Endodermal cell (in vitro differentiated cells): Measurements from ENCODE around the gene SPC25. TPM values are rescaled to one million over a fixed set of nuclear protein-coding genes. Genes with fewer than 3 reads are reported as not detected.

ENCODE experiments used
- DNase-seq: peaks from one replicate; pipeline ENCODE4 v3.0.0-alpha.2; 2017
- H3K27ac ChIP-seq: 2 replicates; pipeline ENCODE4 v1.5.1; 2013; ENCODE audit warnings: mild to moderate bottlenecking, low read depth, low read length, moderate library complexity
- H3K27me3 ChIP-seq: 2 replicates; pipeline ENCODE4 v1.6.1; 2013; ENCODE audit warnings: mild to moderate bottlenecking, low read length, moderate library complexity; ENCODE audit not compliant: insufficient read depth, control insufficient read depth, poor library complexity, severe bottlenecking
- H3K36me3 ChIP-seq: 2 replicates; pipeline ENCODE4 v1.7.0; 2013; ENCODE audit warnings: mild to moderate bottlenecking, low read length, moderate library complexity; ENCODE audit not compliant: control insufficient read depth, insufficient read depth
- H3K4me1 ChIP-seq: one replicate; pipeline ENCODE4 v1.7.0; 2013; ENCODE audit warnings: low read length; ENCODE audit not compliant: control insufficient read depth, insufficient read depth
- H3K4me3 ChIP-seq: 2 replicates; pipeline ENCODE4 v1.5.1; 2013; ENCODE audit warnings: mild to moderate bottlenecking, low read length, moderate library complexity
- H3K9ac ChIP-seq: 2 replicates; pipeline ENCODE4 v1.6.1; 2013; ENCODE audit warnings: mild to moderate bottlenecking, low read length, moderate library complexity; ENCODE audit not compliant: poor library complexity, severe bottlenecking; ENCODE audit errors: extremely low read depth
- H3K9me3 ChIP-seq: 2 replicates; pipeline ENCODE4 v1.6.1; 2013; ENCODE audit warnings: mild to moderate bottlenecking, low read length, moderate library complexity; ENCODE audit not compliant: control insufficient read depth
- H3K27ac Mint-ChIP-seq: 2 replicates; pipeline ENCODE4 v1.8.0; 2020; ENCODE audit warnings: mixed read lengths
- H3K27me3 Mint-ChIP-seq: 2 replicates; pipeline ENCODE4 v1.8.0; 2021; ENCODE audit warnings: mild to moderate bottlenecking, mixed read lengths; ENCODE audit not compliant: insufficient read depth
- H3K36me3 Mint-ChIP-seq: 2 replicates; pipeline ENCODE4 v1.8.0; 2020; ENCODE audit warnings: low read depth, mixed read lengths
- H3K4me1 Mint-ChIP-seq: 2 replicates; pipeline ENCODE4 v1.8.0; 2020; ENCODE audit warnings: mixed read lengths
- H3K4me3 Mint-ChIP-seq: 2 replicates; pipeline ENCODE4 v1.8.0; 2020; ENCODE audit warnings: mild to moderate bottlenecking, moderate library complexity, mixed read lengths
- H3K9me3 Mint-ChIP-seq: 2 replicates; pipeline ENCODE4 v1.8.0; 2020; ENCODE audit warnings: mild to moderate bottlenecking, mixed read lengths
- WGBS, 2 experiments: methylation state at CpG; one replicate each; pipeline versions ENCODE4 v1.1.5 to v1.1.7; 2013; ENCODE audit warnings: missing lambda C conversion rate in 2 of 2, mixed read lengths in 1 of 2; ENCODE audit not compliant: insufficient coverage in 1 of 2, insufficient read length in 1 of 2; 5-methylcytosine and 5-hydroxymethylcytosine counted together
- long read RNA-seq, 4 experiments: library from polyadenylated mRNA in 2 of 4; library from RNA in 1 of 4; library from capped mRNA in 1 of 4; stranded (forward) in 3 of 4; unstranded in 1 of 4; transcript quantifications; one replicate each; pipeline ENCODE4 v2.0.0, GENCODE V29; 2020 to 2021; ENCODE audit warnings: inconsistent platforms in 1 of 4
- polyA plus RNA-seq, 2 experiments: library from polyadenylated mRNA; stranded (reverse); fragments of 50-300 nt; gene quantifications; one replicate each; pipeline ENCODE4 v1.2.3, GENCODE V29; 2013
- total RNA-seq, 2 donors: library from RNA; stranded (reverse); fragmentation: NEBNext Ultra II Directional in 1 of 2; extraction: Animal tissue kit (Norgen Biotek cat#: 25700) in 1 of 2; gene quantifications; 2 replicates in 1 of 2; 3 replicates in 1 of 2; pipeline ENCODE4 v1.2.1, GENCODE V29; 2021
- TF ChIP-seq, protein P1 (sequence below): fragments of 200-600 bp; sonication (generic); conservative IDR thresholded peaks from 2 replicates; pipeline ENCODE4 v1.5.0; 2021; ENCODE audit warnings: antibody characterized with exemption, mild to moderate bottlenecking

Gene SPC25, protein sequence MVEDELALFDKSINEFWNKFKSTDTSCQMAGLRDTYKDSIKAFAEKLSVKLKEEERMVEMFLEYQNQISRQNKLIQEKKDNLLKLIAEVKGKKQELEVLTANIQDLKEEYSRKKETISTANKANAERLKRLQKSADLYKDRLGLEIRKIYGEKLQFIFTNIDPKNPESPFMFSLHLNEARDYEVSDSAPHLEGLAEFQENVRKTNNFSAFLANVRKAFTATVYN
- 10 to 100 TPM; 22.4 to 57.8 TPM for total RNA-seq
- polyA plus RNA-seq (2013, experiment 1 of 2): 47.2 TPM
- polyA plus RNA-seq (2013, experiment 2 of 2): 45.0 TPM
- long read RNA-seq, experiment 1, transcript SPC25-201 (7 exons, 1,354 nt): major isoform, 26 of 32 reads
- long read RNA-seq, experiment 1, partial matches to known transcripts: 4 of 32 reads
- long read RNA-seq, experiment 1, other reads (novel, unspliced or antisense): 2 of 32 reads
- long read RNA-seq, experiment 2, transcript SPC25-201 (7 exons, 1,354 nt): major isoform, 49 of 54 reads
- long read RNA-seq, experiment 2, partial matches to known transcripts: 1 of 54 reads
- long read RNA-seq, experiment 2, other reads (novel, unspliced or antisense): 4 of 54 reads
- long read RNA-seq, experiment 3, transcript SPC25-201 (7 exons, 1,354 nt): major isoform, 34 of 39 reads
- long read RNA-seq, experiment 3, partial matches to known transcripts: 0 of 39 reads
- long read RNA-seq, experiment 3, other reads (novel, unspliced or antisense): 5 of 39 reads
- long read RNA-seq, experiment 4, transcript SPC25-201 (7 exons, 1,354 nt): major isoform, 82 of 85 reads
- long read RNA-seq, experiment 4, partial matches to known transcripts: 2 of 85 reads
- long read RNA-seq, experiment 4, other reads (novel, unspliced or antisense): 1 of 85 reads

DNA sequence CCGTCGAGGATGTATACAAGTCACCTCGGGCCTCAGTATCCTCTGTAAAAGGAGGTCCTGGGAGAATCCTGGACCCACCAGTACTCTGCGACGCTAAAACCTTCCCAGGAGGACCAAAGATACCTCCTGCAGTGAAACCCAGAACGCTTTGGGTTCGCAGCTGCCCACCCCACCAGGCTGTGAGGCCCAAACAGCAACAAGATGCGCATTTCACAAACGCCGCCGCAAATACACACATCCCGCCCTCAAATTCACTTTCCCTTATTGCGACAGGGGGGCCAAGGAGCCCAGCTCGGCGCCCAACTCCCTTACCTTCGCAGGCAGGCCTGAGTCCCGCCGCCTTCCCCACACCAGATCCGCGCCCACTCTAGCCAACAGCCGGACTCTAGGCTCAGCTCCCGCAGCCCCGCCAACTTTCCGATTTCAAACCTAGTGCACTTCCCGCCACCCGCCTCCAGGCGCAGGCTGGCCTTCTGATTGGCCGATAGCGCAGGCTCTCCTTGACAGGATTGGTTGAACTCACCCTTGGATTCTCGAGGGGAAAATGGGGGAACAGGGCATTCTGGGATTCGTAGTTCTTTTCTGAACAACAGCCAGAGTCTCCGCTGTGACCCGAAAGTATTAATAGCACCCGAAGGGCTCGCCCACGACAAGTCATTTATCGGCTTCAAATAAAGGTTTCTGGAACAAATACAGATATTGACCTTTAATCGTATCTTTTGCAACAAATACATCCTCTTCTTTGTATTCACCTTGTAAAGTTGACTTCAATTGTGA lies at the start of gene SPC25:
Gene SPC25, minus strand, starts transcription at position 425 of the 777 bp plus-strand sequence. CDS start 911 bp downstream, outside the sequence.
- H3K4me1 ChIP-seq: peaks cover 2% of the 10 kb centered on the region
- peak within 1 kb of the TSS; percentile 91 for H3K4me3 ChIP-seq
- TF ChIP-seq, protein P1, sequence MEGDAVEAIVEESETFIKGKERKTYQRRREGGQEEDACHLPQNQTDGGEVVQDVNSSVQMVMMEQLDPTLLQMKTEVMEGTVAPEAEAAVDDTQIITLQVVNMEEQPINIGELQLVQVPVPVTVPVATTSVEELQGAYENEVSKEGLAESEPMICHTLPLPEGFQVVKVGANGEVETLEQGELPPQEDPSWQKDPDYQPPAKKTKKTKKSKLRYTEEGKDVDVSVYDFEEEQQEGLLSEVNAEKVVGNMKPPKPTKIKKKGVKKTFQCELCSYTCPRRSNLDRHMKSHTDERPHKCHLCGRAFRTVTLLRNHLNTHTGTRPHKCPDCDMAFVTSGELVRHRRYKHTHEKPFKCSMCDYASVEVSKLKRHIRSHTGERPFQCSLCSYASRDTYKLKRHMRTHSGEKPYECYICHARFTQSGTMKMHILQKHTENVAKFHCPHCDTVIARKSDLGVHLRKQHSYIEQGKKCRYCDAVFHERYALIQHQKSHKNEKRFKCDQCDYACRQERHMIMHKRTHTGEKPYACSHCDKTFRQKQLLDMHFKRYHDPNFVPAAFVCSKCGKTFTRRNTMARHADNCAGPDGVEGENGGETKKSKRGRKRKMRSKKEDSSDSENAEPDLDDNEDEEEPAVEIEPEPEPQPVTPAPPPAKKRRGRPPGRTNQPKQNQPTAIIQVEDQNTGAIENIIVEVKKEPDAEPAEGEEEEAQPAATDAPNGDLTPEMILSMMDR: peak; percentile 42
- H3K36me3 Mint-ChIP-seq: peaks cover 16% of the 10 kb centered on the region
- no peaks in the 10 kb centered on the region for H3K9me3 ChIP-seq
- WGBS, 2 experiments: 1% methylated on average over 22 to 38 of the region's 38 CpGs
- H3K4me1 Mint-ChIP-seq: peaks cover 2% of the 10 kb centered on the region
- peak; percentile 98 for DNase-seq
- peaks cover 8% of the 10 kb centered on the region for H3K36me3 ChIP-seq
- H3K27me3 ChIP-seq: peaks cover 20% of the 10 kb centered on the region
- H3K27me3 Mint-ChIP-seq: peaks cover 12% of the 10 kb centered on the region
- peak within 1 kb of the TSS; percentile 50 for H3K9ac ChIP-seq
- H3K27ac ChIP-seq: no peak within 1 kb of the TSS
- H3K4me3 Mint-ChIP-seq: peak within 1 kb of the TSS; percentile 87
- peak within 1 kb of the TSS; percentile 93 for H3K27ac Mint-ChIP-seq
- H3K9me3 Mint-ChIP-seq: no peaks in the 10 kb centered on the region

DNA sequence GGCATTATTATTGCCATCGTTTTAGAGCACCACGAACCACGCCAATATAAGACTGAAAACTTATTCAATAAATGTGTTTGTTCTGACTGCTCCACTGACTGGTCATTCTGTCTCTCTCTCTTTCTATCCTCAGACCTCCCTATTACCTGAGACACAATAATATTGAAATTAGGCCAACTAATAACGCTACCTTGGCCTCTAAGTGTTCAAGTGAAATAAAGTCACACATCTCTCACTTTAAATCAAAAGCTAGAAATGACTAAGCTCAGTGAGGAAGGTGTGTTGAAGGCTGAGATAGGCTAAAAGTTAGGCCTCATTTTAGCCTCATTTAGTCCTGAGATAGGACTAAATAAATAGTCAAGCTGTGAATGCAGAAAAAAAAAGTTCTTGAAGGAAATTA lies 49.7 kb upstream of the SPC25 start:
- Mint-ChIP-seq H3K36me3 (no peaks in the 10 kb centered on the region), H3K4me1 (peaks cover 18% of the 10 kb centered on the region), H3K4me3 (no peak overlapping the region)

More for the DNA sequence above, 49.7 kb upstream of the SPC25 start:
- Mint-ChIP-seq H3K27me3 (no peaks in the 10 kb centered on the region), H3K9me3 (no peaks in the 10 kb centered on the region), H3K27ac (no peak overlapping the region)
- 93 to 100% methylated on average over 3 to 4 of the region's 4 CpGs for WGBS, 2 experiments
- no peak overlapping the region for H3K4me3 ChIP-seq
- H3K9me3 ChIP-seq: no peaks in the 10 kb centered on the region
- H3K36me3 ChIP-seq: no peaks in the 10 kb centered on the region
- DNase-seq: no peak
- H3K27me3 ChIP-seq: no peaks in the 10 kb centered on the region
- H3K9ac ChIP-seq: no peak overlapping the region
- no peak overlapping the region for H3K27ac ChIP-seq
- peaks cover 5% of the 10 kb centered on the region for H3K4me1 ChIP-seq
- TF ChIP-seq, protein P1: no peak
